GM18502 (cell line): Measurements from ENCODE around the gene MDFI.
A peak's percentile ranks its signal among the peaks of the same experiment; 100 is the strongest.
"Not testable (repeated sequence)": the region's sequence is repeated elsewhere in the genome, so short reads cannot be mapped to it uniquely, and the experiment has no call there.

ENCODE experiments used
- ATAC-seq: cut with Tn5 transposase; IDR thresholded peaks from one replicate; pipeline ENCODE4 v1.9.1; 2021; ENCODE audit warnings: mild to moderate bottlenecking; ENCODE audit not compliant: unreplicated experiment, poor library complexity

The MDFI gene

DNA sequence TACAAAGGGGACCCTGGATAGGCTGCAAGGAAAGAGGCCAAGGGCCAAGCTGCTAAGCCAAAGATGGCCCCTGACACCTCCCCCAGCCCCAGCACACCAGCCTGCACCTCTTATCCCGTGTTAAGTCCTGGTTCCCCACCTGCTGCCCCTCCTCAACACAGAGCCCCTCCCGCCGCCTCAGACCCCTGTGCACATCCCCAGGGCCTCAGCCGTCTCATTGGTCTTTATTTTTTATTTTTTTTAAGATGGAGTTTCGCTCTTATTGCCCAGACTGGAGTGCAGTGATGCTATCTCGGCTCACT is 37.1 kb upstream of the MDFI start:
- ATAC-seq: no peak

DNA sequence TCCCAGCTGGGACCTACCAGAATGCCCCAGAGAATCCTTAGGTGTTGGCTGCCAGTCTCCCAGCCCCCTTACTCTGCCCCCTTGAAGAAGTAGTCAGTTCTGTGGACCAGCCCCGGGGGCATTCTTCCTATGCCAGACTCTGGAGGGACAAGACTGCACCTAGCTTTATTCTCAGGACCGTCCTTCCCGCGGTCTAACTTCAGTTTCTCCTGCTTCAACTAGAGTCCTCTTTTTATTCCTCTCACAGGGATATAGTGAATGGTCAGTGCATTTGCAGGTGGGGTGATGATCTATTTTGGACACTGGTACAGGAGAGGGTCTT is 35.9 kb upstream of the MDFI start:
- no peak for ATAC-seq

DNA sequence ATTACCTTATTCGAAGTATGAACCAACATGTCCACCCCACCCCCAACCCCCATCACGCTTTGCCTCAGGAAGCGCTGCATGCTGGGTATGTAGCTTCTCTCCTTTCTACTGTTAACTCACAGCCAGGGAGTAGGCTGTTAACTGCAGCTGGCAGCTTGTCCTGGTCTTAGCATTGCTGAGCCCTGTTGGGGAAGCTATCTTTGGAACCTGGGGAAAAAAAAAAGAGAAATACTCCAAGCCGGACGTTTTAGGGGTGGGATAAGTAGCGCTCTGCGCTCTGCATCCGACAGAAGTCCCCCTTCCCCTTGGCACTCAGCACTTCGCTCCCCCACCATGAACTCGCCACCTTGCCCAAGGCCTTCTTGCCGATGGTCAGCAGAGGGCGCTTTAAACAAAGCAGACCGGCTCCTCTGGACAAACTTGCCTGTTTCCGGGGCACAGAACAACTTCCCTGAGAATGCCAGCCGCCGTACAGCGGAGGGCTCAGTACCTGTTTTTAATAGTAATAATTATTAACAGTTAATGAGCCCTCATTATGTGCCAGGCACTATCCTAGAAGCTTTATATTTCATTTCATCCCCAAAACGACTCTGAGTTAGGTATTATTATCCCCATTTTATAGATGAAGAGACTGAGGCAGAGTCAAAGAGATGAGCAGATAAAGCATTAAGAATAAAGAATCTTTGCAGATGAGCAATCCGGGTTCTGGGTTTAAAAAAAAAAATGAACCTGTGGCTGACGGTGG is 35.2 kb upstream of the MDFI start:
- ATAC-seq: peak; percentile 67

DNA sequence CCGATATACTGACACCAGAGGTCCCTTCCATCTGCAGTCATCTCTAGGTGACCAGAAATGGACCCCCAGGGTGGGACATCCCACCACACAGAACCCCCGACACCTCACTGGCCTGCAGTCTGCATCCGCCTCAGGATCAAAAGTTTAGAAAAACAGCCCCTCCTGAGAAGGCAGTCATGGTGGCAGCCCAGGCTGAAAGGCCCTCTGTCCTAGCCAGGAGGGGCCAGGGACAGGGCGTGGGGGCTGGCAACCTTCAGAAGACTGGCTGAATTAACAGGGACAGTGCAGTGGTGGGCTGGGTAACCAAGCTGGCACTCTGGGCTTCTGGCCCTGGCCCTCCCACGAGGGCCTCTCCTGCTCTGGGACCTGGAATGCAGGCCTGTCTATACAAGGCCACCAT is 34.3 kb upstream of the MDFI start:
- ATAC-seq: no peak

DNA sequence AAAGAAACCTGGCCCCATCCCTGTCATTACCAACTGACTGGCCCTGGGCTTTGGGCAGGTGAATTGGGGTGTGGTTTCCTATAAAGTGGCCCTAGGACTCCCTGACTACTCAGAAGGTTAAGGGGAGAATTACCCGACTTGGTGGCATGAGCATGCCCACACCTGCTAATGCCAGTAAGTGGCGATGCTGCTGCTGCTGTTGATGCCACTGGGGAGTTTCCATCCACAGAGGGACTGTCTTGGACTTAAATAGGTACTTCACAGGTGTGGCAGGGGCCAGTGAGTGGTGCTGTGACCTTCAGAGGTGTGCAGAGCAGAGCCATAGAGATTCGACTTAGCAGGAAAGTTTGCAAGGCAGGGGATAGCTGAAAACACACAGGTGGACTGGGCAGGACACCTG is 32.6 kb upstream of the MDFI start:
- ATAC-seq: no peak

DNA sequence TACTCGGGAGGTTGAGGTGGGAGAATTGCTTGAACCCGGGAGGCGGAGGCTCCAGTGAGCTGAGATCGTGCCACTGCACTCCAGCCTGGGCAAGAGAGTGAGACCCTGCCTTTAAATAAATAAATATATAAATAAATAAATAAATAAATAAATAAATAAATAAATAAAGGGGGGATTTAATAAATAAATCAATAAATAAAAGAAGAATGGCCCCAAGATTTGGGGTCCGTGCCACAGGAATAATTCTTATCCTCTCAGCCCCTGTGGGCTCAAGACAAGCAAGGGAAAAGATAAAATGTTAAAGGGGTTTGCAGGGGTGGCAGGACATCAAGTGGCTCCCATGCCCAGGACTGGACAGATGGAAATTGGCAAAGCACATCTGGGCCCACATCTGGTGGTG is 31.2 kb upstream of the MDFI start:
- no peak for ATAC-seq

DNA sequence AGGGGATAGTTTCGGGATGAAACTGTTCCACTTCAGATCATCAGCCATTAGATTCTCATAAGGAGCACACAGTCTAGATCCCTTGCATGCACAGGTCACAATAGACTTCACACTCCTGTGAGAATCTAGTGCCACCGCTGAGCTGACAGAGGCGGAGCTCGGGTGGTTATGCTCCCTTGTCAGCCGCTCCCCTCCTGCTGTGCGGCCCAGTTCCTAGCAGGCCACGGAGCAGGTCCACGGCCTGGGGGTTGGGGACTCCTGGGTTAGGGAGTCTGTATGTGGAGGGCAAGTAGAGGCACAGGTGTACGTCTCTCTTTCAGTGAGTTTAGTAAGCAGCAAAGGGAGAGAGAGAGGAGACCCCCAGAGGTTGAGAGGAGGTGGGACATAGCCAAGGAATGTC is 30.5 kb upstream of the MDFI start:
- ATAC-seq: no peak

DNA sequence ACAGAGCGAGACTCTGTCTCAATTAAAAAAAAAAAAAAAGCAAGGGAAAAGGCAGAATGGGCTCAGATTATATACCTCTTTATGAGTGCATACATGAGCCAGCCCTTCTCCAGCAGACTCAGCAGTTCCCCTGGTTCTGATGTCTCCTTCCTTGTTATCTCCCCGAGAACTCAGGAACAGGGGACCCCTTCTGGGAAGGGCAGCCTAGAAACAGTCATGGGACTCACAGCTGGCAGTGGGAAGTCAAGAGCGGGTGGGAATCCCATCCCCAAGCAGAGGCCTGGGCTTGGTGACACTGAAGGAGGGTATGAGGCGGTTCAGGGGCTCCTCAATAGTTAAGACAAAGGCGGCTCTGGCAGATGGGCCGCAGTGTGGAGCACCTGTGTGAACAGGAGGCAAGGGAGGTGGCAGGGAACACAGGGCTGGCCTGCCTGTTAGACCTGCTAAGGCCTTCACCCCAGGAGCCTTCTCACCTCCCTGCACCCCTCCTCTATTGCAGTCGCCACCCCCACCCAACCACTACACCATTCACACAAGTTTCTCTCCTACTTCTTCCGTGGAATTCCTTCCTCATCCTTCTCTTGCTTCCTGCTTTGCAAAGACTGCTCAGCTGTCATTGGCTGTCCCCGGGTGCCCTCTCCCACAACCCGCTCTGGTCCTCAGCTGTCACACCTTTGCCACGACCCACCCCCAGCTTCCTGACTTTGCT is 29.7 kb upstream of the MDFI start:
- no peak for ATAC-seq

DNA sequence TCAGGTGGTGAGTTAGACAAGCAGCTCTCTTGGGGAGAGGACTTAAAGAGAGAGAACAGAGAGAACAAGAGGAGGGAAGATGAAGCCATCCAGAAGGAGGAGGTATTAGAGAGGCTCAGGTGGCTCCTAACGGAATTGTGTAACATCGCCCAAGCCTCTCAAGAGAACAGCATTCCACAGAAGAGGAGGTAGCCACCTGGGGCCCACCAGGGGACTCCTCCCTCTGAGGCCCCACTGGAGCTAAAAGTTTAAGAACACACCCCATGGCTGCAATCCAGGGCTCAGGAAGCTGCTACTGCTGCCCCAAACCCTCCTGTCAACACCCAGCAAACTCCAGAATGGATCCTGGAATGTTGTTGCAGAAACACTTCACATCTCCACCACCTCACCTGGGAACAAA is 23.6 kb upstream of the MDFI start:
- ATAC-seq: no peak

DNA sequence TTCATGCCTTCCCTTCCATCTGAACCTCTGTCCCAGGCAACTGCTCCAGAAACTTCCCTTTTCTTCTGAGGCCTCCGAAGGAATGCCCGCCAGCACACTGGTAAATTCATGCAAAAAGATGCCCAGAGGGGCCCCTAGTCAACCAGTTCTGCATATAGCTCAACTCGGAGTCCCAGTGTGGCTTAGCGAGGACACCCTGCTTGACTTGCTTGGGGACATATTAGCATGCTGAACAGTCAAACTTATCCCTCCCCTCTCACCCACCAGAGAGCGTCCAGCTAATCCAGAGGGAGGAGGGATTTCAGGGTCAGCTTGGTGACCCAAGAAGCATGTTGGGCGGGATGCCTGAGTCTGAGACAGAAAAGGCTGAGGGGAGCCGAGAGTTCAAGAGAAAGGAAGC is 23.0 kb upstream of the MDFI start:
- no peak for ATAC-seq

DNA sequence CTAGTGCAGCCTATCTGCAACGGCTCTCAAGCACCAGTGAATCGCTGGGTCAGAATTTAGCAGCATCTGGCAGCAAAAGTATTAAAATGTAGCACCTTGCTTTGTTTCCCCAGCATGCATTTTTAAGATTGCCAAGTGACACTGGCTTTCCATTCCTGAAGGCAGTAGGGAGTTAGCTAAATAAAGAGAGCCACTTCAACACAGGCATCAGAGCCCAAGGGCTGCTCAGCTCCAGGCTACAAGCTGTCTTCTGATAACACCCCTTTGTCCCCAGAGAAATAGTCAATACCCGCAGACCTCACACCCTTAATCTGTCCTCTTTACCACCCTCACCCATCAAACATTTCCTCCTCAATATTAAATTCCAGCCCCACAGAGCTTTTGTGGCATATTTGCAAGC is 19.7 kb upstream of the MDFI start:
- ATAC-seq: no peak

DNA sequence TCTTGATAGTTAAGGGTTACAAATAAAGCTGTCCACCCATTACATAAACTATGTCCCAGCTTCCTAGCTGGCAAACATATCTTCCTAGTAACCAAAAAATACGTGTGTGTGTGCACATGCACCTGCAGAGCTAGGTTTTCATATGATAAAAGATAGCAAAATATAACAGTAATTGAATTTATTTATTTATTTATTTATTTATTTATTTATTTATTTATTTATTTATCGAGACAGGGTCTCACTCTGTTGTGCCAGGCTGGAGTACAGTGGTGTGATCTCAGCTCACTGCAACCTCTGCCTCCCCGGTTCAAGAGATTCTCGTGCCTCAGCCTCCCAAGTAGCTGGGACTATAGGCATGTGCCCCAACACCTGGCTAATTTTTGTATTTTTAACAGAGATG is 19.1 kb upstream of the MDFI start:
- ATAC-seq: not testable (repeated sequence)

DNA sequence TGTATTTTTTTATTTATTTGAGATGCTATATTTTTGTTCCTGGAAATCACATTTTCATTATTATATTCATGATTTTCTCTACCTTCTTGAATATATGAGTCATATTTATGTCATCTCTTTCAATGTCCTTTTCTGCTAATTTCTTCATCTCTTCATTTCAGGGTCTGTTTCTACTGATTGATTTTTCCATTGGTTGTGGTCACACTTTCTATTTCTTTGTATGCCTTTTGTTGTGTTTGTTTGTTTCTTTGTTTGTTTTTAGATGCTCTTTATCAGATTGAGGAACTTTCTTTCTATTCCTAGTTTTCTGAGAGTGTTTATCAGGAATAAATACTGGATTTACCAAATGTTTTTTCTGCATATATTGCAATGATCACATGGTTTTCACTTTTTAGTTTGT is 16.9 kb upstream of the MDFI start:
- no peak for ATAC-seq

DNA sequence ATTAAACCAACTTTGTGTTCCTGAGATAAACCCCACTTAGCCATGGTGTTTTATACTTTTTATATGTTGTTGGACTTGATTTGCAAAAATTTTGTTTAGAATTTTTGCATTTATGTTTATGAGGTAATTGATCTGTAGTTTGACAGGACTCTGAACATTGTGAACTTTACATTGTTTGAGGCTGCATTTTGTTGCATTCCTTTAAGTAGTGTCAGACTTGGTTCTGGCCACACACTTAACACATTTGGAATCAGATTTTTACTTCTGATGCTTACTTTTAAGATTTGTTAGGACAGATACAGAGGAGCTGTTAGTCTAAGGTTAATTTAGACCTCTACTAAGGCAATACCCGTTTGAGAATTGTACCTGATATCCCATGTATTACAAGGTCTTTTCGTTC is 16.5 kb upstream of the MDFI start:
- no peak for ATAC-seq

DNA sequence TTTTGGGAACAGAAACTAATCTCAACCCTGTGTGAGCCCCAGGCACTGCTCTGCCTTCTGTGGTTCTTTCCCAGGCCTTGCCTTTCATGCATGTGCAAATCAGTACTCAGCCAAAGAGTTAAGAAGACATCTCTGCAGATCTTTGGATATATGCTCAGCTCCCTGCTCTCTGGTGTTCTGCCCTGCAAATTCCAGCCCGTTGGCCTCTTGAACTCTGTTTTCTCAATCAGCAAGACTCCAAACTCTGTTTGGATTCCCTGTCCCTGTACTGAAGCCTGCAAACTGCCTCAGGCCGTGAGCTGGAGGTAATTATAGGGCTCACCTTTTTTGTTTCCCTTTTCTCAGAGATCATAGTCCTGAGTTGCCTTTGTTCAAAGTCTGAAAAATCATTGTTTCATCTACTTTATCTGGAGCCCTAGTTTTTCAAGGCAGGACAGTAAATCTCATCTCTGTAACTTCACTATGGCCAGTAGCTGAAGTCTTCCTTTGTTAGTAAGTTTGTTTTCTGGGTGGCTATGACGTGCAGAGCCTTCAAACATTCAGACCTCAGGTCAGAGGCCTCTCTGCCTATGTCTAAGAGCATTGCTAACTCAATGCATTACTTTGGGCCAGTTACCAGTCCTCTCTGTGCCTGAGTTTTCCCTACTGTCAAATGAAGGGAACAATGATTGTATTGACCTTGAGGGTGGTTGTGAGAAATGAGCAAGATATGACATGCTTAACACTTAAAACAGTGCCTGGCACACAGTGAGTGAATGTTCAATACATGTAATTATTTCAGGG is 15.9 kb upstream of the MDFI start:
- ATAC-seq: no peak

DNA sequence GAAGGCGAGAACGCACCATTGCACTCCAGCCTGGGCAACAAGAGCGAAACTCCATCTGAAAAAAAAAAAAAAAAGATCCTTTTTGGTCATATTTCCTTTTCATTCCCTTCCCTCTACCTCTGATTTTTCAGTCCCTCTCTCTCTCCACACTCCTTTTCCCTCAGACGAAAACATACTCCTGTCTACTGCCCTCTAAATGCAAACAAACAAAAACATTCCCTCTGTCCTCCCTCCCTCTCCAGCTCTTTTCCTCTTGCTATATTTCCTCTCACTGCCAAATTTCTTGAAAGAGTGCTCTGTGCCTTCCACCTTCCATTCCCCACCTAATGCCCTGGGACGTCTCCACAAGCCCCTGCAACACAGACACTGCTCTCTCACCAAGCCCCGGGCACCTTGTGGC is 14.9 kb upstream of the MDFI start:
- no peak for ATAC-seq

DNA sequence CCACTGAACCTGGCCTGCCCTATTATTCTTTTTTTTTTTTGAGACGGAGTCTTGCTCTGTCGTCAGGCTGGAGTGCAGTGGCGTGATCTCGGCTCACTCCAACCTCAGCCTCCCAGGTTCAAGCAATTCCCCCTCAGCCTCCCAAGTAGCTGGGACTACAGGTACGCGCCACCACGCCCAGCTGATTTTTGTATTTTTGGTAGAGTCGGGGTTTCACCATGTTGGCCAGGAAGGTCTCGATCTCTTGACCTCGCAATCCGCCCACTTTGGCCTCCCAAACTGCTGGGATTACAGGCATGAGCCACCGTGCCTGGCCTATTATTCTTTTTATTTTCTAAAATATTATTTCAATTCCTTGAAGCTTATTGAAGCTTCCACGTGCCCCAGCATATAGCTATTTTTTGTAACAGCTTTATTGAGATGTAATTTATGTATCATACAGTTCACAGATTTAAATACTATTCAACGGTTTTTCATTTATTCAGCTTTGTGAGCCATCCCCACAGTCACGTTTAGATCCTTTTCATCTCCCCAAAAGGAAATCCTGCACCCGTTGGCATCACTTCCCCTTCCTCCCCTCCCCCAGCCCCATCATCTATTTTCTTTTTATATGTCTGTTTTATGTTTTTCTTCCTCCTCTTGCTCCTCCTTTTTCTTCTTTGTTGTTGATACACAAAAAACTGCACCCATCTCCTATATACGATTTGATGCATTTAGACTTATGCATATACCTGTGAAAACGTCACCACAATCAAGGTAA is 13.5 kb upstream of the MDFI start:
- no peak for ATAC-seq

DNA sequence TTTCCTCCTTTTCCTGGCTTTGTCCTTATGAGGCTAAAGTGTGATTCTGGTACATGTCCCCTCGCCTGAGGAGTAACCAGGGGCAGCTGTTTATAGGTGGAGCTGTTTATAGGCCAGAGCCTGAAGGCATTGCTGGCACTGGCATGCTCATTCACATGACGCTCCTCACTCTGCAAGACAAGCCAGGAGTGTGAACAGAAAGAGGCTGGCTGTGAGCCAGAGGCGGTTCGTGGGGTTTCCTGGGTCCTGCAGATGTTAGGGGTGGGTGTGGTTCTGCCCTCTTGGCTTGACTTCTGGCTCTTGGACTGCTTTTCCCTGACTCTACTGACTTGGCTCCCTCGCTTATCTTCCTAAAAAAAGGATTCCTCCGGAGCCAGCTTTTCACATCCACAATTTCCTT is 12.8 kb upstream of the MDFI start:
- ATAC-seq: no peak

DNA sequence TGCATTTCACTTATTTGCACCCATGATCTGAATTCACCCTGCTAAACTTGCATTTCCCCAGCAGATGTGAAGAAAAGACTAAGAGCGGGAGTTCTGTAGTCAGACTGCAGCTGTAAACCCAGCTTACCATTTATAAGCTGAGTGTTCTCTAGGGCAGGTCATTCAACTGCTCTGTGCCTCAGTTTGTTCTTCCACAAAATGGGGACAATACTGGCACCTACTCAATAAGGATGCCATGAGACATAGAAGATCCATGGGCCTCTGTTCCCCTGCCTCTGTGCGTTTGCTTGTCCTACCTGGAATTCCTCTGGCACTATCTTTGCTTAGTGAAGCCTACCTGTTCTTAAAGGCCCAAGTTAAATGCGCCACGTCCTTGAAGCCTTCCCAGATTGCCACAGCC is 12.2 kb upstream of the MDFI start:
- ATAC-seq: no peak

DNA sequence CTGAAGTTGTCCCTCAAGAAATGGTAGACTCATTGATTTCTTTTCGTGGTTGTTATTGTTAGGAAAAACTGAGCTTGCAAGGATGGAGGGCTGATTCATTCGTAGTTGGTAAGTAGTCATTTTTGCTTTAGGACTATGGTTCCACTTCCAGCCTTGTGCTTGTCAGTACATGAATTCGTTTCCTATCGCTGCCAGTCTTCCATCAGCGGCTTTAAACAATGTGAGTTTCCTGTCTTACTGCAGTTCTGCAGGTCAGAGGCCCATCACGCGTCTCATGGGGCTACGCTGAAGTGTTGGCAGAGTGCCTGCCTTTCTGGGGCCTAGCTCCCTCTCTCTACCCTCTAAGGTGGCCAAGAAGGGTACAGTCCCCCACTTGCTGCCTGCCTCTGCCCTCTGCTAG is 11.4 kb upstream of the MDFI start:
- ATAC-seq: no peak

DNA sequence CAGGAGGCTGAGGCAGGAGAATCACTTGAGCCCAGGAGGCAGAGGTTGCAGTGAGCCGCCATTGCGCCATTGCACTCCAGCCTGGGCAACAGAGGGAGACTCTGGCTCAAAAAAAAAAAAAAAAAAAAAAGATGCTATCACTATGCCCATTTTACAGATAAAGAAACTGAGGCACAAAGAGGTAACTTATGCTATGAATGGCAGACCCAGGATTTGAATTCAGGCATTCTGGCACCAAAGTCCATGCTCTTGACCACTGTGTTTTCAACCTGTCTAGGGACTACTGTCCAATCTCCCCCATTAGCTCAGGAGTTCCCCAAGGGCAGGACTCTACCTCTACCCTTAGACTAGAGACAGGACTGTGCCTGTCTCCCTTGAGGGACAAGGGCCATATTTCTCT is 9.1 kb upstream of the MDFI start:
- ATAC-seq: no peak
